Fibroblast of lung (primary cell): Measurements from ENCODE around the gene CTAG2.
"Not testable (repeated sequence)": the region's sequence is repeated elsewhere in the genome, so short reads cannot be mapped to it uniquely, and the experiment has no call there.

Experiments used
- CTCF ChIP-seq, 2 donors: IDR thresholded peaks in 1 of 2; conservative IDR thresholded peaks in 1 of 2; 1 replicate in 1 of 2; 2 replicates in 1 of 2; pipeline ENCODE4 v1.5.1; 2011 to 2012; ENCODE audit warnings: low read length in 2 of 2, control low read depth in 1 of 2, inconsistent platforms in 1 of 2, low read depth in 1 of 2, mild to moderate bottlenecking in 1 of 2
- EZH2 ChIP-seq: IDR thresholded peaks from 2 replicates; pipeline ENCODE4 v1.5.1; 2012; ENCODE audit warnings: low read length, control low read depth, mild to moderate bottlenecking; ENCODE audit errors: missing control alignments

GRCh38 chrX:154613586-154613985 lies 39.8 kb downstream of the CTAG2 start:
- not testable (repeated sequence) for TF ChIP-seq CTCF (conservative IDR thresholded peaks at IDR 0.05 in 1 of 2, IDR thresholded peaks at IDR 0.05 in 1 of 2; ENCODE audit: low read depth in 1 of 2, low read length in 2 of 2); EZH2
